Stimulated activated naive CD4-positive, alpha-beta T cell (primary cell): ENCODE data around the gene OSMR.
"Not testable (repeated sequence)": the region's sequence is repeated elsewhere in the genome, so short reads cannot be mapped to it uniquely, and the experiment has no call there.

Experiments
- DNase-seq, 6 experiments: peaks; one replicate each; lab custom pipeline; 2025; lab: John Stamatoyannopoulos, UW

Gene OSMR

GRCh38 chr5:38831117-38831516 is 14.7 kb upstream of the OSMR start:
- DNase-seq, result no peak

- no peak for DNase-seq
Measured at GRCh38 chr5:38831909-38832308, 13.9 kb upstream of the OSMR start.

DNA sequence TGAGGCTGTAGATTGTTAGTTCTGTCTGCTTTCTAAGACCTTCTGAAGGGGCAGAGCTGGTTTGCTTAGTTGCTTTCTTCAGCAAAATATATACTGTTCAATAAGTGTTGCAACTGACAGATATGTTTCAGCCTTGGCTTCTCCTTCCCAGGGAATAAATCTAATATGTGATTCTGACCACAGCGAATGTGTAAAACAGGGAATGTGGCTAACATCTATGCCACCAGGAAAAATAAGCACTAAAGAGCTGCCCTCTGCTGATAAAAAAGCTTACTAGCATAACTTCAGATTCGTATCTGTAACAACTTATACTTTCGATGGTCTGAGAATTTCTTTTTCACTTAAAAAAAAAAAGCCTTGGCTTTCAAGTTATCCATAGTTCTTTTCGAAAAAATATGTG is 13.0 kb upstream of the OSMR start:
- no peak for DNase-seq

DNA sequence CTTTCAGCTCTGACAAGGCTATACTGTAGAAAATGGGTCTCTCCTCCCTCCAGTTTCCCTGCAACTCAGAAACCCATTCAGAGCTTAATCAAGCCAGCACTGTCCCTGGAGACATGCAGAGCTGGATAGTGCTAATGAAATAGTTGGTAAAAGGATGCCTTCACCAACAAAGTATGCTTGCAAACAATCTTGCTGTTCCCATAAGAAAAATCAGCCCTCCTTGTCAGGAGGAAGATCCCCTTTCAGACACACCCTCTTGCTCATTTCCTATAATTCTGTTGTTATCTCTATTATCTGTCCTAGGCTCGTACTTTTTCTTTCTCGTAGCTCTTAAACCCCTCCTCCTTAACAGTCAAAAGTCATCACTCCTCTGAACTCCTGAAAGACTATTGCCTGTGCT is 9.9 kb upstream of the OSMR start:
- DNase-seq, result no peak

DNA sequence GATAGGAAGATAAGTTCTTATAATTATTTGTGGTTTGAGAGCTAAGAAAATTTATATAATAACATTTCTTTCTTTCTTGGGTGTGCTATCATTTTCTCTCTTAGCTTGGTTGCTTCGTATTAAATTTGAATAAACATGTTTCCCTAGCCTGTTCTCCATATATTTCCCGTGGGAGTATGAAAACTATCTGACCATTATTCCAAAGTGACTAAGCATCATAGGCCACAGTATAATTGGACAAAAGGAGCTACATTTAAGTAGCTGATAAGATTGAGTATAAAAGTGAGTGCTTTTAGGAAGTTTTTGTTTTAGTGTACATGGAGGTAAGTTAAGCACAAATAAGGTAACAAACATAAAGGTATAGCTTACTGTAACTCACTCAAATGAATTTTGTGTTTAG is 8.4 kb upstream of the OSMR start:
- DNase-seq, result no peak

DNA sequence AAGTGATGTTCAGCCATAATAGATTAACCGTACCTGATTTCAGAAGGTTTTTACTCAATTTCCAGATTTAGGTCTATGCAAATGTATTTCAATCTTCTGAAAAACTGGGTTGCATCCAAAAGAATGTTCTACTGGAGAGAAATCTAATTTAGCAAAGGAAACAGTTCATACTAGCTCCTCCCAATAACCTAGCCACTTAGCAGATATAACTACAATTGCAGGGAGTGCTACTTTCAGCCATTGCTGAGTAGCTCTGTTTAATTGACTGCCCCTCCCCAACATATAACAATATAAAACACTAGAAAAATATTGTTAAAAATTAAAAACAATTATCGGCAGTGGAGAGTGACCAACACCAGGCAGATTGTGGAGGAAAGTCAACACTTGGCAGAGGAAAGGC is 7.9 kb upstream of the OSMR start:
- no peak for DNase-seq

DNA sequence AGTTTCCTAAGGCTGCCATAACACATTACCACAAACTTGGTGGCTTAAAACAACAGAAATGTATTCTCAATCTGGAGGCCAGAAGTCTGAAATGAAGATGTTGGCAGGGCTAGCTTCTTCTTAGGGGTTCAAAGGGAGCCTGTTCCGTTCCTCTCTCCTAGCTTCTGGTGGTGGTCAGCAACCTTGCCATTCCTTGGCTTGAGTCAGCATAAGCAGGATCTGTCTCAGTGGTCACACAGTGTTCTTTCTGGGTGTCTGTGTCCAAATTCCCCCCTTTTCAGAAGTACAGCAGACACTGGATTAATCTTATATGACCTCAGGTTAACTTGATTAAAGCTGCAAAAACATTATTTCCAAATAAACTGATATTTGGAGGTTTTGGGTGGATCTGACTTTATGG is 2.1 kb upstream of the OSMR start:
- DNase-seq, result no peak

- DNase-seq, result no peak
Measured at GRCh38 chr5:38846379-38847011, 683 bp downstream of the OSMR start.

DNA sequence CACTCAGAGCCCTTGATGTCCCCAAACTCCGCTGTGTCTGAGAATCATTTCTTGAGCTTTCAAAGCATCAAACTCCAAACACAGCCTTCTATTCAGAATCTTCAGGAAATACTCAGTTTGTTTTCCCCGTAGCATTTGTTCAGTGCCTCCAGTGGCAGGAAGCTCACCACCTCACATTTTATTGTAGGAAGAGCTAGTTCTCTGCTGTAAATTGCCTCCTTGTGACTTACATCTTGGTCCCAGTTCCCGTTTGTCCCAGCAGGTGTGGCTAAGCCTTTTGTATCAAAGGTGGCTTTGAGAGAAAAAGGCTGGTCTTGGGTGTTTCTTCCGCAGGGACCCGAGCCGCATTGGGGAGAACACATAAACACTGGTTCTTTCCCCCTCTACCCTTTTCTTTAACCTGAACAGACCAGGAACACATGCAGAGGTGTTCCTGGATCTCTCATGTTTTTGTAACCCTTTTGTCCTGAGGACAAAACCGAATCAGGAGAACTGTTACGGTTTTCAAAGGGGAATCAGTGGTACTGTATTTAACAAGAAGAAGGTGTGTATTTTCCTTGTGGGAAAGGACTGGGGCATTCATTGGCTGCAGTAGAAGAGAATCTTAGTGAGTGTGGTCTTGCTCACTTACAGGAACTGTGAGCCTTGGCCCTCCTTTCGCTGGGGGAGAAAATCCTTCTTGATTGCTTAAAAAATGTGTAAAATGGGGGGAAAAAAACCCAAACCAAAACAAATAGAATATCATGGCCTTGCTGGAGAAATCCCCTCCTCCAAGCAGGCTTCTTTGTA is 1.9 kb downstream of the OSMR start:
- no peak for DNase-seq

GRCh38 chr5:38848637-38849036 is 2.8 kb downstream of the OSMR start:
- no peak for DNase-seq

- not testable (repeated sequence) for DNase-seq
Measured at GRCh38 chr5:38851640-38852039, 5.8 kb downstream of the OSMR start.

DNA sequence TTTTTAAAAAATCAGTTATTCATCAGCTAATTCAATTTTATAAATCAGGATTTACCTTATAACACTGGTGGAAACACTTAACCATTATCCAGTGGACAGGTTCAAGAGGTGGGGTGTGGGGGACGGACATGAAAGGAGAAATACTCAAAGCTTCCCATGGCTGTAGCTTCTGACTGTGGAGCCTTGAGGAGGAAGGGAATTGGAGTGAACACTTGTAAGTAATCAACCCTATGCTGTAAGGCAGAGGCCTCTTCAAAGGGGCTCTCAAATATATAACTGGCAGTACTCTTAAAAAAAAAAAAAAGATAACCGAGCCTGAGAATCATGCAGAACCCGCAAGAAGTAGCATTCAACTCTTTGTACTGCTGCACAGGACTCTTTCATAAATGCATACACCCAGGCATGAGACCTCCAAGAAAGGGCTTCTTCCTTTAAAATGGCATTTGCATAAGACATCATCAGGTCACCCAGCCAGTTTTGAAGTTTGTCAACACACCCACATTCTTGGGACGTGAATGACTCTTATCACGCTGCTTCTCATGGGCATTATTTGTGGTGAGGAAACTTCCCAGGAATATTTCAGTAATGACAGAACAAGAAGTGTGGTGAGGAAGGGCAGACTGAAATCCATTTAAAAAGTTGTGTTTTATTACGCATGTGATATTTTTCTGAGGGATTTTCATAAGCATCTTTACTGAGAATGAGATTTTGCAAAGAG is 8.1 kb downstream of the OSMR start:
- DNase-seq, result no peak

- DNase-seq, result no peak
Measured at GRCh38 chr5:38854907-38855306, 9.1 kb downstream of the OSMR start.

- no peak for DNase-seq
Measured at GRCh38 chr5:38856660-38857059, 10.8 kb downstream of the OSMR start.

DNA sequence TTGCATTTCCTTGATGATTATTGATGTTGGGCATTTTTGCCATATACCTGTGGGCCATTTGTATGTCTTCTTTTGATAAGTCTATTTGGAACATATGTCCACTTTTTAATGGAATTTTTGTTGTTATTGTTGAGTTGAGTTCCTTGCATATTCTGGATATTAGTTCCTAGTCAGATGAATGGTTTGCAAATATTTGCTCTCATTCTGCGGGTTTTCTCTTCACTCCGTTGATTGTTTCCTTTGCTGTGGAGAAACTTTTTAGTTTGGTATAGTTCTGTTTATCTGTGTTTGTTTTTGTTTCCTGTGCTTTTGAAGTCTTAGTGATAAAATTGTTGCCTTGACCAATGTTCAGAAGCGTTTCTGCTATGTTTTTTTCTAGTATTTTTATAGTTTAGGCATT is 13.0 kb downstream of the OSMR start:
- no peak for DNase-seq

DNA sequence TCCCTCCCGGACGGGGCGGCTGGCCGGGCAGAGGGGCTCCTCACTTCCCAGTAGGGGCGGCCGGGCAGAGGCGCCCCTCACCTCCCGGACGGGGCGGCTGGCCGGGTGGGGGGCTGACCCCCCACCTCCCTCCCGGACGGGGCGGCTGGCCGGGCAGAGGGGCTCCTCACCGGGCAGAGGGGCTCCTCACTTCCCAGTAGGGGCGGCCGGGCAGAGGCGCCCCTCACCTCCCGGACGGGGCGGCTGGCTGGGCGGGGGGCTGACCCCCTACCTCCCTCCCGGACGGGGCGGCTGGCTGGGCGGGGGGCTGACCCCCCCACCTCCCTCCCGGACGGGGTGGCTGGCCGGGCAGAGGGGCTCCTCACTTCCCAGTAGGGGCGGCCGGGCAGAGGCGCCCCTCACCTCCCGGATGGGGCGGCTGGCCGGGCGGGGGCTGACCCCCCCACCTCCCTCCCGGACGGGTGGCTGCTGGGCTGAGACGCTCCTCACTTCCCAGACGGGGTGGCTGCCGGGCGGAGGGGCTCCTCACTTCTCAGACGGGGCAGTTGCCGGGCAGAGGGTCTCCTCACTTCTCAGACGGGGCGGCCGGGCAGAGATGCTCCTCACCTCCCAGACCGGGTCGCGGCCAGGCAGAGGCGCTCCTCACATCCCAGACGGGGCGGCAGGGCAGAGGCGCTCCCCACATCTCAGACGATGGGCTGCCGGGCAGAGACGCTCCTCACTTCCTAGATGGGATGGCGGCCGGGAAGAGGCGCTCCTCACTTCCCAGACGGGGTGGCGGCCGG is 16.4 kb downstream of the OSMR start:
- DNase-seq, result not testable (repeated sequence)

DNA sequence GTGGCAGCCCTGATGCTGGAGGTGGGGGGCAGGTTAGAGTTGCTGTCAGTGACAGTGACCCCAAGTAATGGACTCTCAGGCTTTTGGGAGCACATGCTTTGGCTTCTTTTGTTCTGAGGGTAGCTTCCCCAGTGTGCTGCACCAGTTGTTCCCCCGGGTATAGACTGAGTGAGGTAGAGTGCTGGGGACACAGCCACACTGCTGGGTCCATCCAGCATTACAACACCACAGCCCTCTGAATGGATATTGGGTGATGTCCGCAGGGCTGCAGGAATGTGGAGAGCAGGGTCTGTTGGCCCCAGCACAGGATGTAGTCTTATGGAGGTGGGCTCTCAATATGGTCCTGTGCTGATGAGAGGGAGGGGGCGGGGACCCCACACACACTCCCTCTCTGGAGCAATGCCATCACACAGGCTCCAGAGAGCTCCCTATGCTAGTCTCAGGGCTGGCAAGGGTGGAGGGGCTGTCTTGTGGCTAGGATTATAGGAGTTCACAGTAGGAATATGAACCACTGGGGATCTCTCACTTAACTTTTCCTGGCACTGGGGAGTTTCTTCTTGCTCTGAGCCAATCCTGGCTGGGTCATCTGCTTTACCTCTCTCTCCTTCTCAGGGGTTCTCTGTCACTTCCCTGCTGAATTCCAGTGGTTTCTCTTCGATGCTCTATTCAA is 20.7 kb downstream of the OSMR start:
- DNase-seq, result no peak

DNA sequence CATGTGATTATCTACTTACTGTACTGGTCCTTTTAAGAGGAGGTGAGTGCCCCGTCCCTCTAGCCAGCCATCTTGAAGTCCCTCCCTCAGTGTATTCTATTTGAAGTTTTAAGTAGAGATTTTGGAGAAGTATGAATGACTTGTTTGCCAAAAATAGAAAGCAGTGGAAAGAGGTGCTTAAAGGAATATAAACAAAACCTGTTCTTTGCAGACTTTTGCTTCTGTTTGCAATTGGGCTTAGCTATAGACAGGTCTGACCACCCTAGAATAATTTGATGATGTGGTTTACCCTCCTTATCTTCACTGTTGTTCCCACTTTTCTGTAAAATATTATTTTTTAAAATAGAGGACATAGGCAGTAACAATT is 21.2 kb downstream of the OSMR start:
- DNase-seq, result no peak

DNA sequence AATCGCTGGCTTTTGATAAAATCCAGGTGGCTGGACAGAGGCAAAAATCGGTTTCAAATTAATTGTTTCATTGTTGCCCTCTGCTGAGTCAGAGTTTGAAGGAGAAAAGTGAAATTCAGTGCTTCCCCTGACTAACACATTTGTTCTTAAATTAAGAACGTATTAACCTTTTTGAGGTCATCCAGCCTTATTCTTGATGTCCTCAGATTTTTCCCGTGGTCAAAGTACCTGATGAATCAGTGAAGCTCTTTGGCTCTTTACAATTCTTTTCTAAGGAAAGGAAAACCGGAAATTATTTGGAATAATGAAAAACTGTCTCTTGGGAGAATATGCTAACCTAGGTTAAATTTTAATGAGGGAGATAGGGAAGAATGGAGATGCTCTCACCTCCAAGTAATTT is 21.6 kb downstream of the OSMR start:
- DNase-seq, result no peak

DNA sequence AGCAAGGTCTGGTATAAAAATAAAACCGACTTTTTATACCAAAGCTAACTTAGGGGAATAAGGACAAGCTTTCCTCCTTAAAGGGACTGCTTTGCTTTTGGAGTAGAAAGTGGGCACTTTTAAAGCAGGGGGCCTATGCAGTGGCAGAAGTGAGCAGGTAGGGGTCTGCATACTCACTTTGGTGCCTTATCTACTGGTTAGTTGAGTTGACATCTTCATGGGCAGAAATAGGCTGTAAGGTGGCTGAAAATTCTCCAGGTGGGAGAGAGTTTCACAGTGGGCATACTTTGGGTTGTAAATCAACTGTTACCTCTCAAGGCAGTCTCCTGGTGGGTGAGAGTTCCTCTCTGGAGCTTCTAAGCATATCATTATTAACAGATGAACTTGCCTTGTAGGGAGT is 24.8 kb downstream of the OSMR start:
- DNase-seq, result no peak

DNA sequence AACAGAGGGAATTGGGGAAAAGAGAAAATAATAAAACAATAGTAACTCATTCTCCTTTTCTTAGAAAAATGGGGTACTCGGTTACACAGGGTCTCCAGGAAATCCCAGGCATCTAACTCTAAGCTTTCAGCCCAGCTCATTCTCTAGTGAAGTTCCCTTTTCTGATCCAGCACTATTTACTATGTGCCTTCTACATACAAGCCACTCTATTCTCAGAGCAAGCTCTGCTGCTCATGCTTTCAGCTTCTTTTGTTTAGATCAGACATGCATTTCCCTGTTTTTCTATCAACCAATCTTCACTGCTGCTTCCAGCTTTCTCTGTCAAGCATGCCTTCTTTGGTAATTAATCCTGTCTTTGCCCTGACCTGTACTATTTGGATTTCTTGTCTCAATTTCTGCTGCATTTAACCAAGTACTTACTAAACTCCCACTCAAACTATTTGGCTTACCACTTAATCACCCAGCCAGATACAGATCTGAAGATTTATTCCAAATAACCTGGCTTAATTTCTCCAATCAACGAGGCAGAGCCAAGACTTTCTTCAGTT is 25.3 kb downstream of the OSMR start:
- DNase-seq, result no peak
